ENCODE data around the gene PBX3. TPM values are rescaled to one million over a fixed set of nuclear protein-coding genes. Genes with fewer than 3 reads are reported as not detected.
A peak's percentile ranks its signal among the peaks of the same experiment; 100 is the strongest.

Gene PBX3
- total and polyA plus RNA-seq, 9 donors: 52.6 to 199 (median 119) TPM

DNA sequence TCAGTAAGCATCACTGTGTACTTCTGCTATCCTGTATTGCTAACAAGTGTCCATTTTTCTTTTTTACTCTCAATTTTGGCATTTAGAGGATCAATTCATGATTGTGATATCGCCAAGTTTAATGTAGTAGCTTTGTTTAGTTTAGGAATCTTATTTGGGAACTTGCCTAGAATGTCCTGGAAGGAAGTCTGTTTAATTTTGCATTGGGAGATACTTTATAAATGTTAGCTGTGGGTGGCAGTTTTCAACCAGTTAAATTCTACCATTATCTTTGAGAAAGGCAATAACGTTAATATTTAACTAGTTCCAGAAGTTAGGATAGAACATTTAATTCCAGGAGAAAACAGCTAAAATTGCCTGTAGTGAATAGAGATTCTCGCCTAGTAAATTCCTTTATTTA is 78.6 kb downstream of the PBX3 start:
- no peak overlapping the region for H3K4me3 ChIP-seq
- H3K4me1 ChIP-seq (ENCODE audit: insufficient read depth): peaks cover 4% of the 10 kb centered on the region
- WGBS, 3 donors: 23 to 31% (median 24%) methylated on average over 3 of the region's 3 CpGs
- no peaks in the 10 kb centered on the region for H3K9me3 ChIP-seq
- DNase-seq: no peak
- TF ChIP-seq, protein P1, sequence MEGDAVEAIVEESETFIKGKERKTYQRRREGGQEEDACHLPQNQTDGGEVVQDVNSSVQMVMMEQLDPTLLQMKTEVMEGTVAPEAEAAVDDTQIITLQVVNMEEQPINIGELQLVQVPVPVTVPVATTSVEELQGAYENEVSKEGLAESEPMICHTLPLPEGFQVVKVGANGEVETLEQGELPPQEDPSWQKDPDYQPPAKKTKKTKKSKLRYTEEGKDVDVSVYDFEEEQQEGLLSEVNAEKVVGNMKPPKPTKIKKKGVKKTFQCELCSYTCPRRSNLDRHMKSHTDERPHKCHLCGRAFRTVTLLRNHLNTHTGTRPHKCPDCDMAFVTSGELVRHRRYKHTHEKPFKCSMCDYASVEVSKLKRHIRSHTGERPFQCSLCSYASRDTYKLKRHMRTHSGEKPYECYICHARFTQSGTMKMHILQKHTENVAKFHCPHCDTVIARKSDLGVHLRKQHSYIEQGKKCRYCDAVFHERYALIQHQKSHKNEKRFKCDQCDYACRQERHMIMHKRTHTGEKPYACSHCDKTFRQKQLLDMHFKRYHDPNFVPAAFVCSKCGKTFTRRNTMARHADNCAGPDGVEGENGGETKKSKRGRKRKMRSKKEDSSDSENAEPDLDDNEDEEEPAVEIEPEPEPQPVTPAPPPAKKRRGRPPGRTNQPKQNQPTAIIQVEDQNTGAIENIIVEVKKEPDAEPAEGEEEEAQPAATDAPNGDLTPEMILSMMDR (IDR thresholded peaks at IDR 0.05): no peak
- TF ChIP-seq POLR2A (IDR thresholded peaks at IDR 0.05): no peak
- no peak for TF ChIP-seq EP300 (IDR thresholded peaks at IDR 0.05)
- intact Hi-C loops (cut with DNase I): no loop called here
- no peaks in the 10 kb centered on the region for H3K27me3 ChIP-seq
- H3K27ac ChIP-seq: no peak overlapping the region
- H3K36me3 ChIP-seq: no peaks in the 10 kb centered on the region

DNA sequence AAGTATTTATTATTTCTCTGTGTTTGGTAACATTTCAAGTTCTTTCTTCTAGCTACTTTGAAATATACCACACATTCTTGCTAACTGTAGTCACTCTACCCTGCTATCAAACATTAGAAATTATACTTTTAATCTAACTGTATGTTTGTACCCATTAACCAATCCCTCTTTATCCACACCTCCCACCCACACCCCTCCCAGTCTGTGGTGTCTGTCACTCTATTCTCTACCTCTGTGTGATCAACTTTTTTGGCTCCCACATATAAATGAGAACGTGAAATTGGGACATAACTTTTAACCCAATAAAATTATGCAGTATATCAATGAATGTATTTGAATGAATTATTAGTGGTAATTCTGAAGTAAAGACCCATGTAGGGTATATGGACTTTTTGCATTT is 79.7 kb downstream of the PBX3 start:
- Histone ChIP-seq H3K4me3 (no peak overlapping the region), H3K27me3 (no peaks in the 10 kb centered on the region), H3K4me1 (ENCODE audit: insufficient read depth) (peaks cover 4% of the 10 kb centered on the region), H3K27ac (no peak overlapping the region), H3K36me3 (no peaks in the 10 kb centered on the region), H3K9me3 (no peaks in the 10 kb centered on the region)
- TF ChIP-seq EP300 (IDR thresholded peaks at IDR 0.05) (no peak), POLR2A (IDR thresholded peaks at IDR 0.05) (no peak)
- TF ChIP-seq, protein P1 (IDR thresholded peaks at IDR 0.05): no peak
- no peak for DNase-seq
- WGBS, 3 donors: 73 to 90% (median 81%) methylated on average over 1 of the region's 1 CpG
- intact Hi-C loops (cut with DNase I): no loop called here

DNA sequence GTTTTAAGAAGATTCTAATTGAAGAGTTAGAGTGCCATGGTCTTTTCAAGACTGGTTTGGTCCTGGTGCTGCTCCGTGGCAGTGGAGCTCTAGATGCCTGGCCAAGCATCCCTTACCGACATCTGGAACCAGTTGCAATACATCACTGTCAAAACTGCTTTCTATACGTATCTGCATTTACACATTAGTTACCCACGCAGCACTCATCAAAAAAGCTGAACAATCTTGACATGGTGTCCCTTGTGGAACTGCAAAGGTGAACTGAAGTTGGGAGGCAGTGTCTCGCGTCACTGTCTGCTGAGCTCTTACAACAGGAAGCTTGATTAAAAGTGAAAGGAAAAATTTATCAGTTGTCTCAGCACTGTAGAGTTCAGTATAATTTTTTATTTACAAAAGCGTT is 82.6 kb downstream of the PBX3 start:
- peak in 2 of 5 donors; percentile 28 to 33 for DNase-seq
- WGBS, 3 donors: 2 to 10% (median 8%) methylated on average over 7 of the region's 7 CpGs
- TF ChIP-seq EP300 (IDR thresholded peaks at IDR 0.05) (no peak), POLR2A (IDR thresholded peaks at IDR 0.05) (no peak)
- TF ChIP-seq, protein P1 (IDR thresholded peaks at IDR 0.05): no peak
- Histone ChIP-seq H3K4me3 (peak overlapping the region; percentile 10), H3K27ac (peak overlapping the region in 1 of 2 donors; percentile 45), H3K9me3 (no peaks in the 10 kb centered on the region), H3K4me1 (ENCODE audit: insufficient read depth) (no peaks in the 10 kb centered on the region), H3K36me3 (no peaks in the 10 kb centered on the region), H3K27me3 (no peaks in the 10 kb centered on the region)
- intact Hi-C loops (cut with DNase I): no loop called here

- Histone ChIP-seq H3K9me3 (no peaks in the 10 kb centered on the region), H3K36me3 (no peaks in the 10 kb centered on the region), H3K27me3 (no peaks in the 10 kb centered on the region), H3K27ac (no peak overlapping the region), H3K4me1 (ENCODE audit: insufficient read depth) (no peaks in the 10 kb centered on the region), H3K4me3 (no peak overlapping the region)
- TF ChIP-seq EP300 (IDR thresholded peaks at IDR 0.05) (no peak), POLR2A (IDR thresholded peaks at IDR 0.05) (no peak)
- TF ChIP-seq, protein P1 (IDR thresholded peaks at IDR 0.05): no peak
- 87 to 95% (median 88%) methylated on average over 2 of the region's 2 CpGs for WGBS, 3 donors
- no peak for DNase-seq
- intact Hi-C loops (cut with DNase I): no loop called here
These were observed 83.9 kb downstream of the PBX3 start for GRCh38 chr9:125831054-125831453.

Measured in ovary (tissue), 9 donors.